K562 (cell line): ENCODE results near the gene ANXA10.

Source experiments
- ATF1 ChIP-seq, 2 experiments: fragments of 450-650 bp in 1 of 2; IDR thresholded peaks; 2 replicates each; pipeline ENCODE4 v1.6.1; 2016; ENCODE audit warnings: missing compliant biosample characterization in 1 of 2, missing genetic modification characterization in 1 of 2
- CBX3 ChIP-seq, 2 experiments: IDR thresholded peaks; 1 replicate in 1 of 2; 2 replicates in 1 of 2; pipeline ENCODE4 v1.6.1; 2012; ENCODE audit warnings: inconsistent platforms in 2 of 2, low read length in 2 of 2, borderline replicate concordance in 1 of 2, control low read depth in 1 of 2
- CHD1 ChIP-seq: fragments of 200-600 bp; sonication (generic); IDR thresholded peaks from one replicate; pipeline ENCODE4 v1.6.1; 2012; ENCODE audit warnings: mild to moderate bottlenecking, moderate library complexity, low read length, inconsistent platforms
- EZH2 ChIP-seq: IDR thresholded peaks from 2 replicates; pipeline ENCODE4 v1.6.1; 2012; ENCODE audit warnings: low read depth, mild to moderate bottlenecking, inconsistent platforms, low read length, borderline replicate concordance
- ILK ChIP-seq: fragments of 450-650 bp; IDR thresholded peaks from 2 replicates; pipeline ENCODE4 v1.6.1; 2016; ENCODE audit warnings: missing genetic modification characterization, low read depth, mild to moderate bottlenecking, missing compliant biosample characterization, moderate library complexity, borderline replicate concordance
- MYC ChIP-seq, 2 experiments: fragments of 250-450 bp in 1 of 2; sonication (Bioruptor Pico) in 1 of 2; IDR thresholded peaks; 2 replicates each; pipeline versions ENCODE4 v1.5.1 to v1.6.1; 2012 to 2021; ENCODE audit warnings: low read depth in 2 of 2, borderline replicate concordance in 1 of 2, improper control_type of control experiment in 1 of 2, low read length in 1 of 2, mild to moderate bottlenecking in 1 of 2, moderate library complexity in 1 of 2
- NCOR1 ChIP-seq: fragments of 450-650 bp; IDR thresholded peaks from 2 replicates; pipeline ENCODE4 v1.6.1; 2016; ENCODE audit warnings: mild to moderate bottlenecking, moderate library complexity
- POLR2AphosphoS5 ChIP-seq: IDR thresholded peaks from 2 replicates; pipeline ENCODE4 v1.6.1; 2011; ENCODE audit warnings: mild to moderate bottlenecking, low read depth, low read length, moderate library complexity; ENCODE audit not compliant: control insufficient read depth, insufficient read depth
- SMARCE1 ChIP-seq: fragments of 450-650 bp; IDR thresholded peaks from 2 replicates; pipeline ENCODE4 v1.7.1; 2016; ENCODE audit warnings: mild to moderate bottlenecking
- SREBF2 ChIP-seq: sonication (generic); formaldehyde crosslinking; IDR thresholded peaks from 2 replicates; pipeline ENCODE4 v1.4.0; 2020; ENCODE audit warnings: mild to moderate bottlenecking, missing genetic modification reagents
- ZC3H11A ChIP-seq: IDR thresholded peaks from 2 replicates; pipeline ENCODE4 v1.6.1; 2012; ENCODE audit warnings: low read depth, low read length, improper control_type of control experiment

DNA sequence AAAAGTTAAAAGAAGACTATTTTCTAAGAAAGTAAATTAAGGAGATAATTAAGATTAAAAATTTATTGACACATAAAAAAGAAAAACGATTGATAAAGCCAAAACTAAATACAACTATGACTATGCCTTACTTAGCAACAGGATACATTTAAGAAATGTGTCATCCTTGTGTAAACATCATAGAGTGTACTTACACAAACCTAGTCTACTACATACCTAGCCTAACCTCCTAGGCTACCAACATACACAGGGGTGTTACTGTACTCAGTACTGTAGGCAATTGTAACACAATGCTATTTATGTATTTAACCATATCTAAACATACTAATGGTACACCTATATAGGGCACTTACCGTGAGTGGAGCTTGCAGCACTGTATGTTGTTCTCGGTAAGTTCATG is 108.3 kb downstream of the ANXA10 start:
- TF ChIP-seq MYC (IDR thresholded peaks at IDR 0.05; ENCODE audit: low read depth, low read length) (no peak), MYC (CRISPR knock-in tag; IDR thresholded peaks at IDR 0.05; ENCODE audit: borderline replicate concordance, low read depth) (no peak), CHD1 (no peak), SMARCE1 (no peak), ATF1 (CRISPR knock-in tag; IDR thresholded peaks at IDR 0.05) (no peak), ATF1 (tag; IDR thresholded peaks at IDR 0.05) (no peak), NCOR1 (no peak), POLR2AphosphoS5 (no peak), ZC3H11A (no peak), ILK (tag) (no peak), CBX3 (IDR thresholded peaks at IDR 0.05; ENCODE audit: borderline replicate concordance in 1 of 2, low read length in 2 of 2) (no peak), EZH2 (no peak), SREBF2 (no peak)
